Measurements from ENCODE around the gene CTDSP2.
"Not testable (repeated sequence)": the region's sequence is repeated elsewhere in the genome, so short reads cannot be mapped to it uniquely, and the experiment has no call there.

CTDSP2 gene

DNA sequence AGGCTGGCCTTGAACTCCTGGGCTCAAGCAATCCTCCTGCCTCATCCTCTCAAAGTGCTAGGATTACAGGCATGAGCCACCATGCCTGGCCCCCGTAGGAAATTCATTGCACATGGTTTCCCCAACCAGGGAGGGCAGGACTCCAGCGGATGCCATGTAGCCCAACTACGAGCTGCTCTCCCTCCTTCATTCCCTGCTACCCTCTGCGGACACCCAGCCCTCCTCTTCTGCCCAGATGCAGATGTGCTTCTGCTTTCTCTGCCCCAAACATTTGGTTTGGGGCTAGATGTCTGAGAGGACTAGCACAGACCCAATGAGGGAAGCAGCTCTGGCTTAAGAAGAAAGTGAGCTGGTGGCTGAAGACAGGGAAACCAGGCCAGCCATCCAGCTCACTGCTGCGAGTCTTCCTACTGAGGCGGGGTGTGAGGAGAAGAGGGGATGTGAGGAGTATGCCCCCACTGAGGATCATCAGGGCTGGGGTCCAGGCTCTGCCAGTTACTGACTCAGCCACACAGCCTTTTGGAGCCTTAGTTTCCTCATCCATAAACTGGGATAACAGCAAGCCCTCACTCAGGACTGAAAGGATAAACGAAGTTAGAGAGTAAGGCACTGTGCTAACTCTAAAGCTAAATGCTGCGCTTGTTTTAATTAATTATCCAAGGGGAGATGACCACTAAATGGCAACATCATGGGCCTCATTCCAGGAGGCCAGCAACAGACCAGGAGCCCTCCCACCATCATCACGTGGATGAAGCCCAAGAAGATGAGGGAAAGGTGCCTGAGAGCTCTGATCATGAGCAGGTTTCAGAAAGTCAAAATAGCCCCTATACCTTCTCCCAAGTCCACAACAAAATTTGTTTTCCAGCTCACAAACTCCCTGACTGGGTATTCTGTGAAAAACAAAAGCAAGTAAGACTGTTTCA lies 10.9 kb downstream of the CTDSP2 start:
- peak; percentile 56 for DNase-seq (ENCODE audit: low spot score)

GRCh38 chr12:57834086-57834876 lies 12.2 kb downstream of the CTDSP2 start:
- no peak for DNase-seq (ENCODE audit: low spot score)

- no peak for DNase-seq (ENCODE audit: low spot score)
These were observed 12.9 kb downstream of the CTDSP2 start for GRCh38 chr12:57833672-57834071.

GRCh38 chr12:57832966-57833365 lies 13.6 kb downstream of the CTDSP2 start:
- DNase-seq (ENCODE audit: low spot score) = no peak

DNA sequence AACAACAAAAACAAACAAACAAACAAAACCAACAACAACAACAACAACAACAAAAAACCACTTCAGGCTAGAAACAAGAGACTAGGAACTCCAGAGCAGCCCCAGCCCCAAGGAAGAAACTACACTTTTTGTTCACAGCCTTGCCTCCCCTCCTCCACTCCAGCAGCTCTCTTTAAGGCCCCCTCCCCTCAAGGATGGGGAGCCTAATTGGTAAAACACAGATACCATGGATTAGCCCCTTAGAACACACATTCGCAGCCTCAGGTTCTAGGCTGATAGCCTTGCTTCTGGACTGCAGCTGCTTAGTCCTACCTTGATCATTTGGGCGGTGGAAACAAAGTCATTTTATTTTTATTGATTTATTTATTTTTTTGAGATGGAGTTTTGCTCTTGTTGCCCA lies 16.1 kb downstream of the CTDSP2 start:
- DNase-seq (ENCODE audit: low spot score) = no peak

DNA sequence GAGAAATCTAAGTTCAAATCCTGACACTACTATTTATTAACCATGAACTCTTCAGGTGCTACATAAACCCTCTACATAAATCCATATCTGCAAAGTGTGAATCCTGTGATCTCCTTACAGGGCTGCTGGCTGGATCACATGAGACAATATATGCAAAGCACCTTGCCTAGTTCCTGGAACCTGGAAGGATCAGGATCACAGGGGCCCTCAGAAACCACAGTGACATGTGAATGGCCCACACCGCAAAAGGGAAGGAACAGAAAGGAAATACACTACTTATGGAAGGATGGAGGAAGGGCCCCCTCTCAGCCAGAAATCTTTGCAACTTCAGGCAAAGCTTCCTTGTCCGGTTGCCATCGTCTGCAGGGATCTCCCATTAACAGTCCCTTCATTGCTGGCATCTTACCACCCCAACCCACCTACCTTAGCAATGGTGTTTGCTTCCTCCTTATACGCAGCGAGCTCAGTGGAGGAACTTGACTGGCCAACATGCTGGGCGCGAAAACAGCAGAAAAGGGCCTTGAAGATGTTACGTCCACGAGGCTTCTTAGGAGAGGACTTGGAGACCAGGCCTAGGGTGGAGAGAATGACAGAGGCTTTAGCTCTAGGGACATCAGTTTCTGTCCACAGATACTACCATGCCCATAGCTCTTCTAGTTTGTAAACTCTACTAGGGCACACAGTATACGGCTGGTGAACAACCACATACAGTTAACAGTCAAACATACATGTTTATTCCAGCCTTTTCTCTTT lies 17.3 kb downstream of the CTDSP2 start:
- DNase-seq (ENCODE audit: low spot score) = no peak

DNA sequence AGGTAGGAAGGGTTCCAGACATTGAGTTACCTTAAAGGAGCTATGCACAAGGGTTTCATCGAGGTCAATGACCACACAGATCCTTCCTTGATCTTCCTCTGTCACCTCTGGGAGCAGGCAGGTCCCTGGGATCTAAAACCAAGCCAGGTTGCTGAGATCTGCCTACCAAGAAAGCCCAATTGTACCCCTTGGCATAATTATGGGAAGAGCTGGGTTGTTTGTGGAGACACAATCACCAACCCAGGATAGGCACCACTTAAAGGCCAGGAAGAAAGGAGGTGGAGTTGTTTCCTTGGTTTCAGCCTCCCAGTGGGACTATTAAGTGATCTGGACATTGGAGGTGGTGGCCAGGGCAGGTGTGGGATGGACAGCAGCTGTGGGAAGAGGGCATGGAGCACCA lies 19.6 kb downstream of the CTDSP2 start:
- DNase-seq (ENCODE audit: low spot score) = no peak

DNA sequence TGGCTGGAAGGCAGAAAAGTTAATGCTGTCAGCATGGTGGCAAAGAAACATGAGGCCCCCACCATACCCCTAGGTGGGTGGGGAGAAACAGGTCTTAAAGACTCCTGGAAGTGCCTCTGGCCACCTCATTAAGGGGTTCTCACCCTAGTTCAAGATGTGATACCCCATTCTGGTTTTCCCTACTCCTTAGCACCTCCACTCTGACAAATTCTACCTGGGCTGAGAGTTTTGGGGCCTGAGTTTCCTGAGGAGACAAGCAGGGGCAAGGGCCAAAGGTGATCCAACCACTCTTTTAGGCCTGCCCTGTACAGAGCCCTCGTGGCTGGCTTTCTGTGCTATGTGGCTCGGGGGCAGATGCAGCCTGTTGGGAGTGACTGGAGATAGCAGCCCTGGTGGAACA lies 20.1 kb downstream of the CTDSP2 start:
- DNase-seq (ENCODE audit: low spot score) = no peak

GRCh38 chr12:57825451-57825850 lies 21.1 kb downstream of the CTDSP2 start:
- no peak for DNase-seq (ENCODE audit: low spot score)

DNA sequence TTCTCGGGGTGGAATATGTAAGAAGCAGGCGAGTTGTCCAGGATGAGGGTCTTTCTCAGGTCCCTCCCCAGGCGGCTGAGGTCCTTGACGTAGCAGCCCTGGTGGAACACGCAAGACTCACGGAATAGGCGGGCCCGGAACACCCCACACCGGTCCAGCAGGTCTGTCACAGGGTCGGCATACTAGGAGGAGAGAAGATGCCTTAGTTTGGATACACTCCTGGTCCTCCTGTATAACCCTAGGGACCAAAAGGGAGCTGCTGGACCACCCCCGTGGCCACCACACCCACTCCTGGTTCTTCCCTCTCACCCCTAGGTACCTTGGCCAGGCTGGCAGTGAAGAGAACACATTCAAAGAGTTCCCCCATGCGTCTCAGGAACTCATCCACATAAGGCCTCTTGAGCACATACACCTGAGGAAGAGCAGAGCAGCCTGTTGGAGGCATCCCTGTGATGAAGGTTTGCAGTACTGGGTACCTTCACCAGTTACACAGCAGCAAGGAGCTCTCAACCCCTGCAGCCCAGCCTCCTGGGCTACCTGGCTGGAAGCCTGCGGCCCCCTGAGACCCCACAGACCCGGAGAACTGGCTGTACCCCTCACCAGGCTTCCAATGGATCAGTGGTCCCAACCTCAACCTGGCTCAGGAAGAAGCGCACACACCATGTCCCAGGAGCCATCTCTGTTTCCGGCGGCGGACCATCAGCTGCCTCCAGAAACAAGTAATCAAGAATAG lies 22.5 kb downstream of the CTDSP2 start:
- DNase-seq (ENCODE audit: low spot score) = no peak

- DNase-seq (ENCODE audit: low spot score) = no peak
These were observed 23.2 kb downstream of the CTDSP2 start for GRCh38 chr12:57823131-57823907.

- DNase-seq (ENCODE audit: low spot score) = no peak
These were observed 24.0 kb downstream of the CTDSP2 start for GRCh38 chr12:57822392-57823130.

DNA sequence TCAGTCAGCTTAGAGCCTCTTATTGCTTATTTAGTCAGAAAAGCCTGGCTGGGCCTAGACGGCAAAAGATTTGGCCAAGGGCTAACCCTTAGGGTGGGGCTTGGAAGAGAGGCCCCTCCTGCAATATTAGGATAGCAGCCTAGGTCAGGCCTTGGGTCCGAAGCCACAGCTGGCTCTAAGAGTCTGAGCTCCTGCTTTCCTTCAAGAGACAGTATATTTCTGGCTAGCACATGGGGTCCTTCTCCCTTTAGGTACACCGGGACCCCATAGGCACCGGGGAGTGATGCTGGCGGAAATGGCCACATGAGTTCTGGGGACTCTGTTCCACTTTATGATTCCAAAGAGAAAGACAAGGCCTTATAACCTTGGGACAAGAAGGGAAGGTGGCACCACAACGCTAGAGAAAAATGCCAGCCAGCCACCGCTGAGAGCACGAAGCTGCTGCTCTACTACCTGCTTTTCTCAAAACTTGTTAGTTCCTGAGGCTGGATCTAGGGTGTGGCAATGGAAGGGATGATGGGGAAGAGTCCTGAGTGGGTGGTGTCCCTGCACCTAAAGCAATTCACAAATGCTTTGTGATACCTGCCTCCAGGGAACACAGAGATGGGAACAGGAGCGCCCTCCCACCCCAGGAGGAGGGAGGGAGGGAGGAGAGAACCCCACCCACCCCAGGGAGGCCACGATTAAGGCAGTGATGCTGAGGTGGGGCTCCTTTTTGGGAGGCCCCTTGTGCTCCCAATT lies 24.9 kb downstream of the CTDSP2 start:
- no peak for DNase-seq (ENCODE audit: low spot score)

- not testable (repeated sequence) for DNase-seq (ENCODE audit: low spot score)
These were observed 25.5 kb downstream of the CTDSP2 start for GRCh38 chr12:57821015-57821414.

- not testable (repeated sequence) for DNase-seq (ENCODE audit: low spot score)
These were observed 26.4 kb downstream of the CTDSP2 start for GRCh38 chr12:57820119-57820518.

- DNase-seq (ENCODE audit: low spot score) = not testable (repeated sequence)
These were observed 28.6 kb downstream of the CTDSP2 start for GRCh38 chr12:57817990-57818331.

DNA sequence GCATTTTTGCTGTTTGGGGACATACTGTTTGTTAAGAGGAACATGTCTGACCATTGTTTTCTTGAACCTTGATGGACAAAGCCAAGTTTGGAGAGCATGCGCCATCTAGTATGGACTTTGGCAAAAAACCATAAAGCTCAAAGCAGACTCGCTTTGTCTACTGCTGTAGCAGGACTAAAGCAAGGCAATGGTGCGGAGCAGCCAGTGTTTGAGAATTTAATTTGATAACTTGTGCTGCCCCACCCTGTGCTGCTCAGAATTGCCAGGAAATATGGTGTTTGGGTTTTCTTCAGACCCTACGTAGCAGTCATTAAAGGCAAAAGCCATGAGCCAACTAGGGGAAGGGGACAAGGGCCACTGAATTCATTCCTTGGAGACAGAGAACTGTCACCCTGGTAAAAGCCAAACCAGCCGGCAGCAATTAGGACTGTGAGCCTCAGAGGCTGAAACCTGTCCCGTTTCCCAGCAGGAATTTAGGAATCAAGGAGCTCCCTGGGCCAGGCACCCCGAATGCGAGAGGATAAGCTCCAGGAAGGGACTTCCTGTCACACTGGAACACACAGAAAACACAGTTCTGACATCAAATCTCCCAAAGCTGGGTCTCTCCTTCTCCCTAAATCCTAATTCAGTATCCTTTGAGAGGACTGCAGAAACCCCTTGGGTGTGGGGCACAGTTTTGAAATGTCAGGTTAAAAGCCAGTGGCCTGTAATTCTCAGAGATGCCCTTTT lies 29.1 kb downstream of the CTDSP2 start:
- no peak for DNase-seq (ENCODE audit: low spot score)

- no peak for DNase-seq (ENCODE audit: low spot score)
These were observed 29.7 kb downstream of the CTDSP2 start for GRCh38 chr12:57816855-57817151.

Data from Ammon's horn (tissue), 1 donor.